T-helper 9 cell (primary cell): ENCODE measurements around the gene LZTR1.
"Not testable (repeated sequence)": the region's sequence is repeated elsewhere in the genome, so short reads cannot be mapped to it uniquely, and the experiment has no call there.

ENCODE experiments used
- DNase-seq: peaks from one replicate; pipeline ENCODE4 v3.0.0-alpha.2; 2020

LZTR1 gene

GRCh38 chr22:20965888-20966855, 15.9 kb upstream of the LZTR1 start:
- no peak for DNase-seq

- no peak for DNase-seq
Measured at GRCh38 chr22:20966883-20967696, 15.0 kb upstream of the LZTR1 start, which contains the start of gene AIFM3. Gene AIFM3 (plus strand): TSS chr22:20967255. CDS start chr22:20967945, 690 bp downstream.

- no peak for DNase-seq
Measured at GRCh38 chr22:20967697-20968211, 14.3 kb upstream of the LZTR1 start.

GRCh38 chr22:20968281-20968977, 13.7 kb upstream of the LZTR1 start:
- no peak for DNase-seq

- no peak for DNase-seq
Measured at GRCh38 chr22:20970939-20971657, 11.0 kb upstream of the LZTR1 start.

- not testable (repeated sequence) for DNase-seq
Measured at GRCh38 chr22:20972014-20972694, 9.9 kb upstream of the LZTR1 start.

GRCh38 chr22:20972933-20973577, 9.0 kb upstream of the LZTR1 start:
- no peak for DNase-seq

- no peak for DNase-seq
Measured at GRCh38 chr22:20973634-20974286, 8.3 kb upstream of the LZTR1 start.

- no peak for DNase-seq
Measured at GRCh38 chr22:20974336-20974955, 7.7 kb upstream of the LZTR1 start.

- no peak for DNase-seq
Measured at GRCh38 chr22:20975541-20976290, 6.4 kb upstream of the LZTR1 start.

- DNase-seq, result no peak
Measured at GRCh38 chr22:20976291-20976877, 5.7 kb upstream of the LZTR1 start.

GRCh38 chr22:20977019-20977418, 5.1 kb upstream of the LZTR1 start:
- no peak for DNase-seq

- no peak for DNase-seq
Measured at GRCh38 chr22:20977516-20978170, 4.5 kb upstream of the LZTR1 start.

GRCh38 chr22:20978419-20978818, 3.7 kb upstream of the LZTR1 start:
- DNase-seq, result no peak

GRCh38 chr22:20979243-20979809, 2.8 kb upstream of the LZTR1 start:
- peak; percentile 43 for DNase-seq

- no peak for DNase-seq
Measured at GRCh38 chr22:20979940-20980453, 2.1 kb upstream of the LZTR1 start.

- DNase-seq, result no peak
Measured at GRCh38 chr22:20980523-20980922, 1.6 kb upstream of the LZTR1 start.
